Measurements from ENCODE around the gene POP4.
A peak's percentile ranks its signal among the peaks of the same experiment; 100 is the strongest.
"Not testable (repeated sequence)": the region's sequence is repeated elsewhere in the genome, so short reads cannot be mapped to it uniquely, and the experiment has no call there.

Gene POP4

GRCh38 chr19:29612121-29612520, 6.0 kb downstream of the POP4 start:
- DNase-seq, result no peak

GRCh38 chr19:29612801-29613595, 6.9 kb downstream of the POP4 start:
- no peak for DNase-seq

- no peak for DNase-seq
These were observed 8.0 kb downstream of the POP4 start for GRCh38 chr19:29614046-29614445.

GRCh38 chr19:29614780-29615179, 8.7 kb downstream of the POP4 start:
- DNase-seq, result no peak

- no peak for DNase-seq
These were observed 9.9 kb downstream of the POP4 start for GRCh38 chr19:29615891-29616425.

- no peak for DNase-seq
These were observed 10.5 kb downstream of the POP4 start for GRCh38 chr19:29616541-29616940.

- DNase-seq, result no peak
These were observed 11.5 kb downstream of the POP4 start for GRCh38 chr19:29617366-29618266.

- DNase-seq, result no peak
These were observed 12.4 kb downstream of the POP4 start for GRCh38 chr19:29618434-29618833.

- DNase-seq, result no peak
These were observed 12.8 kb downstream of the POP4 start for GRCh38 chr19:29618871-29619270.

- peak in 1 of 5 donors; percentile 68 for DNase-seq
These were observed 14.9 kb downstream of the POP4 start for GRCh38 chr19:29620931-29621351.

- DNase-seq, result peak in 1 of 5 donors; percentile 66
These were observed 16.3 kb downstream of the POP4 start for GRCh38 chr19:29622166-29623070.

GRCh38 chr19:29623726-29624488, 17.8 kb downstream of the POP4 start:
- peak in 1 of 5 donors; percentile 88 for DNase-seq

- no peak for DNase-seq
These were observed 18.6 kb downstream of the POP4 start for GRCh38 chr19:29624489-29625185.

- no peak for DNase-seq
These were observed 19.1 kb downstream of the POP4 start for GRCh38 chr19:29625186-29625651.

- no peak for DNase-seq
These were observed 20.3 kb downstream of the POP4 start for GRCh38 chr19:29626386-29626785.

- DNase-seq, result not testable (repeated sequence)
These were observed 20.7 kb downstream of the POP4 start for GRCh38 chr19:29626832-29627231.

GRCh38 chr19:29628661-29629385, 22.7 kb downstream of the POP4 start:
- no peak for DNase-seq

- DNase-seq, result no peak
These were observed 23.9 kb downstream of the POP4 start for GRCh38 chr19:29629836-29630534.

- no peak for DNase-seq
These were observed 24.6 kb downstream of the POP4 start for GRCh38 chr19:29630655-29631054.

Data from T-helper 1 cell (primary cell).